GM18508 (cell line): Measurements from ENCODE around the gene NOB1.
"Not testable (repeated sequence)": the region's sequence is repeated elsewhere in the genome, so short reads cannot be mapped to it uniquely, and the experiment has no call there.

Source experiments
- ATAC-seq: cut with Tn5 transposase; IDR thresholded peaks from one replicate; pipeline ENCODE4 v1.9.1; 2021; ENCODE audit warnings: moderate number of reproducible peaks; ENCODE audit not compliant: insufficient read depth, unreplicated experiment

NOB1 gene

GRCh38 chr16:69754469-69755310 is at the start of gene NOB1:
Gene NOB1, minus strand, starts transcription at chr16:69754926. Its CDS starts 16 bp downstream, at chr16:69754910.
- peak; percentile 84 for ATAC-seq

GRCh38 chr16:69804297-69804696 is 49.6 kb upstream of the NOB1 start:
- ATAC-seq = no peak

DNA sequence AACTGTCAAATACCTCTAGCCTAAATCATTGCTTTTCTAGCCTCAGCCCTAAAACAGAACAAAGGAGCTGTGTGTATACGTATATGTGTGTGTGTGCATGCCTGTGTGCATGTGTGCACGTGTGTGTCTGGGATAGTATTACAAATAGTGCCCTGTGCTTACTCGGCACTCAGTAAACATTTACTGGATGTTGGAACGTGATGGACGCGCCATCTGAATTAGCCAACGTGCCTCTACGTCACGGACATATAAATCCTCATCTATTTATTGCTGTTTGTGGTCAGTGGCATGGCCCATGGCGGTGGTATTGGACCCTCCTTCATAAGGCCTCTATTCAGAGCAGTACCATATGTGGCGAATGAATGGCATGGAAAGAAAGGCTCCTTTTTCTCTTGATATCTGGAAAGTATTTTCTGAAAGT is 44.9 kb upstream of the NOB1 start:
- ATAC-seq = no peak

- ATAC-seq = no peak
These were observed 43.7 kb upstream of the NOB1 start for GRCh38 chr16:69798466-69798865.

GRCh38 chr16:69796285-69797118 is 41.8 kb upstream of the NOB1 start:
- ATAC-seq = no peak

DNA sequence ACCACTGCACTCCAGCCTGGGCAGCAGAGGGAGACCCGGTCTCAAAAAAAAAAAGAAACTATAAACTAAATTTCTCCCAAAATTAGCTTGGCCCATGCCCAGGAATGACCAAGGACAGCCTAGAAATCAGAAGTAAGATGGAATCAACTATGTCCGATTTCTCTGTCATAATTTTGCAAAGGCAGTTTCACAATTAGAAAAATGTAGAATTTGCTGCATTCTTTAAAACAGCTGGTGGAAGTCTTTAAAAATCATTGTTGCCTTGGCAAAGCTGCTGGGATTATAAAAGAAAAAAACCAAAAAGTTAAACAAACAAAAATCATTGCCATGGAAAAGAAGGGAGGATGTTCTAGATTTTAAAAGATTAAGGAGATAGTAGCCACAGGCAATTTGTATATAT is 39.8 kb upstream of the NOB1 start:
- ATAC-seq = no peak

- no peak for ATAC-seq
These were observed 38.8 kb upstream of the NOB1 start for GRCh38 chr16:69793526-69793925.

DNA sequence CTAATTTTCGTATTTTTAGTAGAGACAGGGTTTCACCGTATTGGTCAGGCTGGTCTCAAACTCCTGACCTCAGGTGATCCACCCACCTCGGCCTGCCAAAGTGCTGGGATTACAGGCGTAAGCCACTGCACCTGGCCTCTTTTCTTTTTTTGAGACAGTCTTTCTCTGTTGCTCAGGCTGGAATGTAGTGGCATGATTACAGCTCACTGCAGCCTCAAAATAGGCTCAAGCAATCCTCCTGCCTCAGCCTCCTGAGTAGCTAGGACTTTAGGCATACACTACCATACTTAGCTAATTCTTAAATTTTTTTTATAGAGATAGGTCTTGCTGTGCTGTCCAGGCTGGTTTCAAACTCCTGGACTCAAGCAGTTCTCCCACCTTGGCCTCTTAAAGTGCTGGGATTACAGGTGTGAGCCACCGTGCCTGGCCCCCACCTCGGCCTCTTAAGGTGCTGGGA is 36.7 kb upstream of the NOB1 start:
- ATAC-seq = not testable (repeated sequence)

- ATAC-seq = no peak
These were observed 33.2 kb upstream of the NOB1 start for GRCh38 chr16:69787883-69788282.

DNA sequence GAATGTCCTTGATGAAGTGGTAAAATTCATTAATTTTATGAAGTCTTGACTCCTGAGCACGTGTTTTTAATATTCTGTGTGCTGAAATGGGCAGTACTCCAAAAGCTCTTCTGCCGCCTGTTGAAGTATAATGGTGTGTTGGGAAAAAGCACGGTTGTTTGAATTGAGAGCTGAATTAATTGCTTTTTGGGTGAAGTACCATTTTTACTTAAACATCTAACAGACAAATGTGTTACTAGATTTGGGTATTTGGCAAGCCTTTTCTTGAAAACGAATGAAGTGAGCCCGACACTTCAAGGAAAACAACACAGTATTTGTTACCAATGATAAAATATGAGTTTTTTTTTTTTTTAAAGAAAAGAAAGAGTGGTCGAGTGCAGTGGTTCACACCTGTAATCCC is 29.9 kb upstream of the NOB1 start:
- ATAC-seq = no peak

DNA sequence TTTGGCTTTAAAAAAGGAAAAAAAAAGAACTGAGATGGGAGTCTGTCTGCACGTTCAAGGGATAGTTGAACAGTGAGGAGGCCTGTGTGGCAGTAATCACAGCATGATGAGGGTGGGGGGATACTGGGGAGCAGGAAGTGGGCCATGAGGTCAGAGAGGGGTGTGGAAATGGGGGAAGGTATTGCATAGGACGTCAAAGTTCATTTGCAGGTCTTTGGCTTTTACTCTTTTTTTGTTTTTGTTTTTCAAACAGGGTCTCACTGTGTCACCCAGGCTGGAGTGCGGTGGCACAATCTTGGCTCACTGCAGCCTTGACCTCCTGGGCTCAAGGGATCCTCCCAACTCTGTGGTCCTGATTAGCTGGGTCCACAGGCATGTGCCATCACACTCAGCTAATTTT is 26.4 kb upstream of the NOB1 start:
- ATAC-seq = no peak

DNA sequence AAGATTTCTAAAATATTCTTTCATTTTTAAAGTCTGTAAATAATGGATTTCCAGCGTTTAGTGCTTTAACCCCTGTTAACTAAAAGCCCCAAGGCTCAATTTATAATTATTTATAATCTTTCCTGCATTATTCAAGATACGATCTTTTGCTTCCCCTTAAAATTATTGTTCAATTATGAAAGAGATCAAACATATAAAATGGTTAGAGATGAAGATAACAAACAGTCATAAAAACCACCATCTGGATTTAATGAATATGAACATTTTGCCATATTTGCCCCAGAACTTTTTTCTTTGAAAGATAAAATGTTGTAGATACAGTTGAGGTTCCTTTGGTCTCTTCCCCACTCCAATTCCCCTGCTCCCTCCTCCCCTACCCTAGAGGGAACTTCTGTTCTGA is 25.0 kb upstream of the NOB1 start:
- no peak for ATAC-seq

DNA sequence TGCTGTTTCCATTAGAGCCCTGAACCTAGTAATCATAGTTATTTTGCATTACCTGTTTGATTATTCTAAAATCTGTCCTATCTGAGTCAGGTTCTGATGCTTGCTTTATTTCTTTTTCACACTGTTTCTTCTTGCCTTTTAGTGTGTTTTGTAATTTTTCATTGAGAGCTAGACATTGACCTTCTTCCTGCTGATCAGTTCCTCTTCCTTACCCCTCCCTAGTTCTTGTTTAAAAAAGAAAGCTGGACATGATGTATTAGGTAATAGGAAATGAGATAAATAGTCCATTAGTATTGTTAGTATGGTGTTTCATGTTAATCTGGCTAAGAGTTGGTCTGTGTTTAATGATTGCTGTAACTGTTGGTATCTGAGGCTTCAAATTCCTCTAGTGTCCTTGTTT is 20.8 kb upstream of the NOB1 start:
- ATAC-seq = no peak

DNA sequence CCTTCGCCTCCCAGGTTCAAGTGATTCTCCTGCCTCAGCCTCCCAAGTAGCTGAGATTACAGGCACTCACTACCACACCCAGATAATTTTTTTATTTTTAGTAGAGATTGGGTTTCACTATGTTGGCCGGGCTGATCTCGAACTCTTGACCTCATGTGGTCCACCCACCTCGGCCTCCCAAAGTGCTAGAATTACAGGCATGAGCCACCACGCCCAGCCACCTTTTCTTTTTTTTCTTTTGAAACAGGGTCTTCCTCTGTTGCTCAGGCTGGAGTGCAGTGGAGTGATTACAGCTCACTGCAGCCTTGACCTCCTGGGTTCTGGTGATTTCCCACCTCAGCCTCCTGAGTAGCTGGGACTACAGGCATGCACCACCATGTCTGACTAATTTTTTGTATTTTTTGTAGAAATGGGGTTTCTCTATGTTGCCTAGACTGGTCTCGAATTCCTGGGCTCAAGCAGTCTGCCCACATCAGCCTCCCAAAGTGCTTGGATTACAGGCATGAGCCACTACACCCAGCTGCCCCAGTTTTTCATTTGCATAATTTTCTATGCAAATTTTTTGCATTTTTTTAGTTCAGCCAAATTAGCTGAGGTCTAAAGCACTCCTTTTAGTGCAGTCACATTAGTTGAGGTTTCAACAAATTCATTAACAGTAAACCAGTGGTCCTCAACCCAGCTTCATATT is 18.7 kb upstream of the NOB1 start:
- ATAC-seq = no peak

GRCh38 chr16:69771651-69771967 is 16.9 kb upstream of the NOB1 start:
- no peak for ATAC-seq

DNA sequence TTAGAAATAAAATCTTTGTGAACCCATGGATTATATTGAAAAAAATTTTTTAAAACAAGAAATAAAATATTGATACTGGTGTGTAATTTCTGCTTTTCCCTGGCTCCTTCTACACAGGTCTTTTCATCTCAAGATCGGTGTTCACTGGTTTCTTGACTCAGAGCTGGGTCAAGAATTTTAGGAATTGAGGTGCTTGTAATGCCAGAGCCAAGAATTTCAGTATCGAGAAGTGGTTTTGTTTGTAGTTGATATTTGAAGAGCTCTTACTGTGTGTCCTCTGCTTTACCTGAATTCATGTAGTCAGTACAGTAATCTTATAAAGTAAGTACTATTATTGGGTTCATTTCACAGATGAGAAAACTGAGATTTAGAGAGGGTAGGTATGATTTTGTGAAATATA is 14.7 kb upstream of the NOB1 start:
- no peak for ATAC-seq

- no peak for ATAC-seq
These were observed 13.9 kb upstream of the NOB1 start for GRCh38 chr16:69768666-69769065.

- no peak for ATAC-seq
These were observed 12.9 kb upstream of the NOB1 start for GRCh38 chr16:69767459-69768229.

DNA sequence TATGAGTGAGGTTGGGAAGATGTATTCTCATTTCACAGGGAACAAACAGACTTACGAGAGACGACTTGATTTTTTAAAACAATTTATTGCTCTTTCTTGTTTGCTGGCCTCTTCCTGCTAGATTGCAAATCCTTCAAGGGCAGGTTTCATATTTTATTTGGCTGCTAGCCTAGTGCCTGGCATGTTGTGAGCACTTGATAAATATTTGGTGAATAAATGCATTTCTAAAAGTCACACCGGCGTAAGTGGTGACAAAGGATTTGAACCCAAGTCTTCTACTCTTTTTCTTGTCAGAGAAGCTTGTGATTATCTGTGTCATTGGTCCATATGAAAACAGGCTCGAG is 8.8 kb upstream of the NOB1 start:
- ATAC-seq = no peak

- no peak for ATAC-seq
These were observed 8.3 kb upstream of the NOB1 start for GRCh38 chr16:69762814-69763598.
